SH-SY5Y (cell line): ENCODE results near the gene ADH5.

Experiments
- GATA2 ChIP-seq: IDR thresholded peaks from 2 replicates; pipeline ENCODE4 v1.6.1; 2011; ENCODE audit warnings: mild to moderate bottlenecking, low read depth, low read length
- GATA3 ChIP-seq: IDR thresholded peaks from 2 replicates; pipeline ENCODE4 v1.6.1; 2011; ENCODE audit warnings: low read depth, mild to moderate bottlenecking, low read length, moderate library complexity

DNA sequence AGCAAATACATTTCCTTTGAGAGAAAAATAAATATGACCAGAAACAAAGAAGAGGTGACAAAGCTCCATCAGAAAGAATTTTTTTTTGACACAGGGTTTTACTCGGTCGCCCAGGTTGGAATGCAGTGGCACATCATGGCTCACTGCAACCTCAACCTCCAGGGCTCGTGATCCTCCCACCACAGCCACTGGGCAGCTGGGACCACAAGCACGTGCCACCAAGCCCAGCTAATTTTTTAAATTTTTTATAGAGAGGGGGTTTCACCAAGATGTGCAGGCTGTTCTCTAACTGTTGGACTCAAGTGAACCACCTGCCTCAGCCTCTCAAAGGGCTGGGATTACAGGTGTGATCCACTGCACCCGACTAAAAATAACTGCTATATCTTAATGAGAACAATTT, 10.3 kb downstream of the ADH5 start:
- TF ChIP-seq GATA2 (no peak), GATA3 (no peak)
